Measurements from ENCODE around the gene CHL1.

Gene CHL1

DNA sequence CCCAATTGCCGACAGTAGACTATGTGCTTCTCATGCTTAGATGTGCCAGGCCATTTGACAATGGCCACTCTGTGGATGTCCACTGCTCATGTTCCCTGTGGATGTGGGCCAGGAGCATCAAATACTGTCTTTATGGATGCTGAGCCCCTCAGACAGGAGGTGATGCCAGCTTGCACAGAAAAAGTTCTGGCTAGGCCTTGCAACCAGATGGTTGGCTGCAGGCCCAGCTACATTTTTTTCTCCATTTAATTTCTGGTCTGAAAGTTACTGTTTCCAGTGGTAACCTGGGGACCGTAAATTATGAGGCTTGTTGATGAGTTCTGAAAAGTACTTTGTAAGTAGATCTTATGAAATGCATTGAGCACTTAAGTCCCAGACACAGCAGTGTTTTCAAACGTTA, 228.5 kb downstream of the CHL1 start:
- Histone ChIP-seq H3K27me3 (replicated peaks; ENCODE audit: insufficient read depth, low read length) (no peaks in the 10 kb centered on the region), H3K4me1 (ENCODE audit: low read length) (no peaks in the 10 kb centered on the region), H2AFZ (ENCODE audit: low read length) (no peak overlapping the region), H4K20me1 (ENCODE audit: insufficient read depth, low read length) (no peaks in the 10 kb centered on the region), H3K36me3 (replicated peaks; ENCODE audit: insufficient read depth, low read length) (no peaks in the 10 kb centered on the region), H3K27ac (ENCODE audit: low read length) (no peak overlapping the region), H3F3A (ENCODE audit: insufficient read depth, low read length) (no peaks in the 10 kb centered on the region), H3K79me2 (ENCODE audit: low read length) (no peaks in the 10 kb centered on the region), H3K4me3 (ENCODE audit: low read length) (no peak overlapping the region), H3K4me2 (ENCODE audit: low read depth, low read length) (no peak overlapping the region), H3K9me2 (replicated peaks; ENCODE audit: insufficient read depth, low read length) (no peaks in the 10 kb centered on the region), H3K9me3 (replicated peaks; ENCODE audit: insufficient read depth, low read length) (no peaks in the 10 kb centered on the region), H3K9ac (ENCODE audit: low read length) (no peak overlapping the region)
- DNase-seq = no peak
- TF ChIP-seq, protein P1, sequence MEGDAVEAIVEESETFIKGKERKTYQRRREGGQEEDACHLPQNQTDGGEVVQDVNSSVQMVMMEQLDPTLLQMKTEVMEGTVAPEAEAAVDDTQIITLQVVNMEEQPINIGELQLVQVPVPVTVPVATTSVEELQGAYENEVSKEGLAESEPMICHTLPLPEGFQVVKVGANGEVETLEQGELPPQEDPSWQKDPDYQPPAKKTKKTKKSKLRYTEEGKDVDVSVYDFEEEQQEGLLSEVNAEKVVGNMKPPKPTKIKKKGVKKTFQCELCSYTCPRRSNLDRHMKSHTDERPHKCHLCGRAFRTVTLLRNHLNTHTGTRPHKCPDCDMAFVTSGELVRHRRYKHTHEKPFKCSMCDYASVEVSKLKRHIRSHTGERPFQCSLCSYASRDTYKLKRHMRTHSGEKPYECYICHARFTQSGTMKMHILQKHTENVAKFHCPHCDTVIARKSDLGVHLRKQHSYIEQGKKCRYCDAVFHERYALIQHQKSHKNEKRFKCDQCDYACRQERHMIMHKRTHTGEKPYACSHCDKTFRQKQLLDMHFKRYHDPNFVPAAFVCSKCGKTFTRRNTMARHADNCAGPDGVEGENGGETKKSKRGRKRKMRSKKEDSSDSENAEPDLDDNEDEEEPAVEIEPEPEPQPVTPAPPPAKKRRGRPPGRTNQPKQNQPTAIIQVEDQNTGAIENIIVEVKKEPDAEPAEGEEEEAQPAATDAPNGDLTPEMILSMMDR (IDR thresholded peaks at IDR 0.05; ENCODE audit: low read length) = no peak
- TF ChIP-seq EZH2 (optimal IDR thresholded peaks at IDR 0.05; ENCODE audit: low read depth, low read length) (no peak), EZH2phosphoT487 (IDR thresholded peaks at IDR 0.05; ENCODE audit: low read length) (no peak)

DNA sequence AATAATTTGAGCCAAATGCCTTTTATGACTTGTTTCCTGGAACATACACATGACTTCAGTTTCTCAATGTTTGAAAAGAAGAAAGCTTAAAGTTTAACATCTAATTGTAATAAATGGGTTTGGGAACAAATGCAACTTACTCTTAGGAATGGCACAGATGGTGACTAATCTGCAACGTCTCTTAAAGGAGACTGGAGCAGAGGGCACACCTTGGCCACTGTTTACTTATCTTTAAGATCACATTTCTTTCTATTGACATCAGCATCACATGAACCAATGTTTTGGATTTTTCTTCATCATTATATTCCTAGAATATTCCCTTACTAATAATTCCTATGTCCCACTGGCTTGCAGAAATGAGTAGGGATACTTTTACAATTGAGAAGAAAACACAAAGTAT, 229.5 kb downstream of the CHL1 start:
- H3K4me1 ChIP-seq (ENCODE audit: low read length) = no peaks in the 10 kb centered on the region
- H3K36me3 ChIP-seq (replicated peaks; ENCODE audit: insufficient read depth, low read length) = no peaks in the 10 kb centered on the region
- no peaks in the 10 kb centered on the region for H3K79me2 ChIP-seq (ENCODE audit: low read length)
- no peak overlapping the region for H3K4me2 ChIP-seq (ENCODE audit: low read depth, low read length)
- no peak for DNase-seq
- H3F3A ChIP-seq (ENCODE audit: insufficient read depth, low read length) = no peaks in the 10 kb centered on the region
- H3K4me3 ChIP-seq (ENCODE audit: low read length) = no peak overlapping the region
- H3K27ac ChIP-seq (ENCODE audit: low read length) = no peak overlapping the region
- H2AFZ ChIP-seq (ENCODE audit: low read length) = no peak overlapping the region
- H3K9me2 ChIP-seq (replicated peaks; ENCODE audit: insufficient read depth, low read length) = no peaks in the 10 kb centered on the region
- H4K20me1 ChIP-seq (ENCODE audit: insufficient read depth, low read length) = no peaks in the 10 kb centered on the region
- TF ChIP-seq EZH2 (optimal IDR thresholded peaks at IDR 0.05; ENCODE audit: low read depth, low read length) (no peak), EZH2phosphoT487 (IDR thresholded peaks at IDR 0.05; ENCODE audit: low read length) (no peak)
- TF ChIP-seq, protein P1 (IDR thresholded peaks at IDR 0.05; ENCODE audit: low read length) = no peak
- no peaks in the 10 kb centered on the region for H3K27me3 ChIP-seq (replicated peaks; ENCODE audit: insufficient read depth, low read length)
- H3K9me3 ChIP-seq (replicated peaks; ENCODE audit: insufficient read depth, low read length) = no peaks in the 10 kb centered on the region
- H3K9ac ChIP-seq (ENCODE audit: low read length) = no peak overlapping the region

DNA sequence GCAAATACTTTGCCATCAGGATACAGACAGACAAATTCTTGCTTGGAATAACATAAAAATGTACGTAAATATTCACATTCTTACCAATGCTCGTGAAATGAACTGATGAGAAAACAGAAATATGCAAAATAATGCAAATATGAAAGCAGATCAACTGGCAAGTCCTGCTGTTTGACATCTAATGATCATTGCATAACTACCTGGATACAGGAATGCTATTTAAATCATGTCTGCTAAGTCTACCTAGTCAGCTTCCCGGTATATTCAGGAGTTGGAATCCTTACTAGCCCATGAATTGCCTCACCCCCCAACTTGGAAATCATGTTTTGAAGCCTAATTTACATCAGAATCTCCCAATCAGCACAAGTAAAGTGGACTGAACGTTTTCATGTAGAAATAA, 230.6 kb downstream of the CHL1 start:
- no peaks in the 10 kb centered on the region for H3K36me3 ChIP-seq (replicated peaks; ENCODE audit: insufficient read depth, low read length)
- no peaks in the 10 kb centered on the region for H4K20me1 ChIP-seq (ENCODE audit: insufficient read depth, low read length)
- no peaks in the 10 kb centered on the region for H3K27me3 ChIP-seq (replicated peaks; ENCODE audit: insufficient read depth, low read length)
- H3K9ac ChIP-seq (ENCODE audit: low read length) = no peak overlapping the region
- H3K4me1 ChIP-seq (ENCODE audit: low read length) = no peaks in the 10 kb centered on the region
- no peaks in the 10 kb centered on the region for H3K79me2 ChIP-seq (ENCODE audit: low read length)
- no peak overlapping the region for H2AFZ ChIP-seq (ENCODE audit: low read length)
- no peak overlapping the region for H3K4me2 ChIP-seq (ENCODE audit: low read depth, low read length)
- H3F3A ChIP-seq (ENCODE audit: insufficient read depth, low read length) = no peaks in the 10 kb centered on the region
- H3K9me3 ChIP-seq (replicated peaks; ENCODE audit: insufficient read depth, low read length) = no peaks in the 10 kb centered on the region
- no peaks in the 10 kb centered on the region for H3K9me2 ChIP-seq (replicated peaks; ENCODE audit: insufficient read depth, low read length)
- H3K4me3 ChIP-seq (ENCODE audit: low read length) = no peak overlapping the region
- no peak overlapping the region for H3K27ac ChIP-seq (ENCODE audit: low read length)
- DNase-seq = no peak
- TF ChIP-seq, protein P1 (IDR thresholded peaks at IDR 0.05; ENCODE audit: low read length) = no peak
- no peak for TF ChIP-seq EZH2phosphoT487 (IDR thresholded peaks at IDR 0.05; ENCODE audit: low read length)
- no peak for TF ChIP-seq EZH2 (optimal IDR thresholded peaks at IDR 0.05; ENCODE audit: low read depth, low read length)

Measured in MM.1S (cell line).